B cell (primary cell): ENCODE results near the gene SCFD1.

Experiments used
- EZH2 ChIP-seq: IDR thresholded peaks from 2 replicates; pipeline ENCODE4 v1.6.1; 2012; ENCODE audit warnings: borderline replicate concordance, low read depth, mild to moderate bottlenecking, moderate library complexity, low read length; ENCODE audit not compliant: insufficient read depth, poor library complexity, severe bottlenecking
- TF ChIP-seq, protein P1 (sequence below): fragments of 200-600 bp; IDR thresholded peaks from one replicate; pipeline ENCODE4 v1.8.0; 2022; ENCODE audit warnings: antibody characterized with exemption, mild to moderate bottlenecking

GRCh38 chr14:30587141-30587540 lies 35.0 kb upstream of the SCFD1 start:
- TF ChIP-seq, protein P1, sequence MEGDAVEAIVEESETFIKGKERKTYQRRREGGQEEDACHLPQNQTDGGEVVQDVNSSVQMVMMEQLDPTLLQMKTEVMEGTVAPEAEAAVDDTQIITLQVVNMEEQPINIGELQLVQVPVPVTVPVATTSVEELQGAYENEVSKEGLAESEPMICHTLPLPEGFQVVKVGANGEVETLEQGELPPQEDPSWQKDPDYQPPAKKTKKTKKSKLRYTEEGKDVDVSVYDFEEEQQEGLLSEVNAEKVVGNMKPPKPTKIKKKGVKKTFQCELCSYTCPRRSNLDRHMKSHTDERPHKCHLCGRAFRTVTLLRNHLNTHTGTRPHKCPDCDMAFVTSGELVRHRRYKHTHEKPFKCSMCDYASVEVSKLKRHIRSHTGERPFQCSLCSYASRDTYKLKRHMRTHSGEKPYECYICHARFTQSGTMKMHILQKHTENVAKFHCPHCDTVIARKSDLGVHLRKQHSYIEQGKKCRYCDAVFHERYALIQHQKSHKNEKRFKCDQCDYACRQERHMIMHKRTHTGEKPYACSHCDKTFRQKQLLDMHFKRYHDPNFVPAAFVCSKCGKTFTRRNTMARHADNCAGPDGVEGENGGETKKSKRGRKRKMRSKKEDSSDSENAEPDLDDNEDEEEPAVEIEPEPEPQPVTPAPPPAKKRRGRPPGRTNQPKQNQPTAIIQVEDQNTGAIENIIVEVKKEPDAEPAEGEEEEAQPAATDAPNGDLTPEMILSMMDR: no peak
- TF ChIP-seq EZH2: no peak
